Measurements from ENCODE around the gene DIAPH2.

The DIAPH2 gene

GRCh38 chrX:97527725-97528124, 843.1 kb downstream of the DIAPH2 start:
- DNase-seq (ENCODE audit: extremely low read depth, low read depth), result no peak
- no peak for TF ChIP-seq CTCF (IDR thresholded peaks at IDR 0.05; ENCODE audit: low read depth, low read length, missing control alignments)
- H3K4me3 ChIP-seq (replicated peaks; ENCODE audit: low read depth, low read length), result no peak overlapping the region

GRCh38 chrX:97529536-97530200, 845.0 kb downstream of the DIAPH2 start:
- no peak overlapping the region for H3K4me3 ChIP-seq (replicated peaks; ENCODE audit: low read depth, low read length)
- TF ChIP-seq CTCF (IDR thresholded peaks at IDR 0.05; ENCODE audit: low read depth, low read length, missing control alignments), result no peak
- DNase-seq (ENCODE audit: extremely low read depth, low read depth), result no peak

- H3K4me3 ChIP-seq (replicated peaks; ENCODE audit: low read depth, low read length), result no peak overlapping the region
- no peak for DNase-seq (ENCODE audit: extremely low read depth, low read depth)
- no peak for TF ChIP-seq CTCF (IDR thresholded peaks at IDR 0.05; ENCODE audit: low read depth, low read length, missing control alignments)
Measured at GRCh38 chrX:97531825-97532224, 847.2 kb downstream of the DIAPH2 start.

GRCh38 chrX:97538745-97539144, 854.1 kb downstream of the DIAPH2 start:
- TF ChIP-seq CTCF (IDR thresholded peaks at IDR 0.05; ENCODE audit: low read depth, low read length, missing control alignments), result no peak
- no peak for DNase-seq (ENCODE audit: extremely low read depth, low read depth)

GRCh38 chrX:97539970-97540519, 855.4 kb downstream of the DIAPH2 start:
- TF ChIP-seq CTCF (IDR thresholded peaks at IDR 0.05; ENCODE audit: low read depth, low read length, missing control alignments), result no peak
- DNase-seq (ENCODE audit: extremely low read depth, low read depth), result no peak
- no peak overlapping the region for H3K4me3 ChIP-seq (replicated peaks; ENCODE audit: low read depth, low read length)

More at GRCh38 chrX:97538745-97539144, 854.1 kb downstream of the DIAPH2 start:
- H3K4me3 ChIP-seq (replicated peaks; ENCODE audit: low read depth, low read length), result no peak overlapping the region

- no peak for TF ChIP-seq CTCF (IDR thresholded peaks at IDR 0.05; ENCODE audit: low read depth, low read length, missing control alignments)
- no peak for DNase-seq (ENCODE audit: extremely low read depth, low read depth)
- no peak overlapping the region for H3K4me3 ChIP-seq (replicated peaks; ENCODE audit: low read depth, low read length)
Measured at GRCh38 chrX:97547877-97548578, 863.4 kb downstream of the DIAPH2 start.

All from HFF-Myc (cell line).